ENCODE results near the gene MEIS2.
A peak's percentile ranks its signal among the peaks of the same experiment; 100 is the strongest.

MEIS2 gene

DNA sequence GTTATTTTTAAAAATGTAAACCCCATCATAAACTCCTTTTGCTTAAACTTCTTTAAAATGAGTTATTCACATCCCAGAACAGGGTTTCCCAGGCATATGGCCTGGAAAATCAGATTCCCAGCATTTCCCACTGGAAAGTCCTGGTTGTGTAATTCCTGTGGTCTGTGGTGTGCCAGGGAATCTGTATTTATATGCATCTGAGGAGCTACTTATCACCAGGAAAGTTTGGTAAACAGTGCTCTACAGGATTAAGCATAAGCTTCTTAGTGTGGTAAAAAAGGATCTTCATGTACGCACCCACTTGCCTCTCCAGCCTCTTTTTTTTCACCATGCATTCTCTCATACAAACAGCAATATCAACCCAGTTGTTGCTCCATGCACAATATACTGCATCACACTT, 28.2 kb downstream of the MEIS2 start:
- DNase-seq: no peak

DNA sequence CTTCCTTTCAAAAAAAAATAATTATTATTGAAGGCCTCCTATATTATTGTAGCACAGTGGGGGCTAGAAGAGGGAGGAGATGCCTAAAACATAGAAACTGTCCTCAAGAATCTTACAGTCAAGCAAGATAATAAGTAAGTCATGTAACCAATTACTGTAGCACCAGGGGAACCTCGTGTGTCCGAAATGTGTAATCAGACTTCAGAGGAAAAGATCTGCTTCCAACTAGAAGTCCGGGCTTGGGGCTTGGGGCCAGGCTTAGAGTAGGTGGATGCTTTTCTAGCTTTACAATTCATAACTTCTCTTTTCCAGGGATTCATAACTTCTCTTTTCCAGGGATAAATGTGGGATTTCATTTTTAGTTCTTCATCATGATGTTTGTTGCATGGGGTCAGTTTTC, 29.2 kb downstream of the MEIS2 start:
- DNase-seq: no peak

- no peak for DNase-seq
Observed at GRCh38 chr15:37070686-37071085, 29.7 kb downstream of the MEIS2 start.

DNA sequence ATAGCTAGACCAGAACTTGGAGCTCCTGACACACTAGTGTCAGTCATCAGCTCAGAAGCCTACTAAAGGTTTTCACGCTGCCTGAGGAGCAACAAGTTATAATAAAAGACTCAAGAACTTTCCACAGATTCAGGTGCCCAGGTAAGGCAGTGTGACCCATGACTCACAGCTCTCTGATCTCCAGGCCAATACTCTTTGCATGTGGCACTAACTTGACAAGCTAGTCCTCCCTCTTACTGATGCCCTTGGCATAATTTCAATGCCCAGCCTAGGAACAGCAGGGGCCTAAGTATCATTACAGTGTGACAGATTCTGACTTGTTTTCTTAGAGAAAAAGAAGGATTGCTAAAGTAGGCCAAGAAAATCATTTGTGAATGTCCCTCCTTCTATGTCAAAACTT, 38.4 kb downstream of the MEIS2 start:
- DNase-seq: no peak

GRCh38 chr15:37059086-37059485, 41.3 kb downstream of the MEIS2 start:
- no peak for DNase-seq

DNA sequence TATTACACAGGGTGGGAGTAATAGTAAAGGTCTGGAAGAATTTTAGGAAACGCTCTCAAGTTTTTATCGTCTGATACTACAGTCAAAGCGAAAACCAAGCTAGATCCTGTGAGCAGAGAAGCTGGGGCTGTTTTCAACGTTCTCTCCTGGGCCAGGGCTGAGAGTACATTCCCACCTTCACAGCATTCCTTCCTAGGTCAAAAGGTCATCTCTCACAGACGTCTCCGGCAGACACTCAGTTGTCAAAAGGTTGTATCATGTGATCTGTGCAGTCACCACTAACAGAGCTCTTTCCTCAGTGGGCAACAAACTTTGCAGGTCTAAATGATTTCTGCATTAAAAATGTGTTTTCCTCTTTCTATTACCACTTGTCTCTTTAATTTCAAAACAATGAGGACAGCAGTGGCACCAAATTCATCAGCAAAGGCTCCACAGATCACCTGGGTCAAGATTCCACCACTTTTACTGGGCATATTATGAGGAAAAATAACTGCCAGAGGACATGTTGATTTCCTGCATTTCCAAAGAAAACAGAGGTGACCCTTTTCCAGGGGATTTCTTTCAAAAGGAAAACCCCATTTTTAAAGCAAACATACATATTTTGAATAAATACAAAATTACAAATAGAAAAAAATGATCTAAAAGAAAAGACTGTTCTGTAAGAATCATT, 41.9 kb downstream of the MEIS2 start:
- no peak for DNase-seq

DNA sequence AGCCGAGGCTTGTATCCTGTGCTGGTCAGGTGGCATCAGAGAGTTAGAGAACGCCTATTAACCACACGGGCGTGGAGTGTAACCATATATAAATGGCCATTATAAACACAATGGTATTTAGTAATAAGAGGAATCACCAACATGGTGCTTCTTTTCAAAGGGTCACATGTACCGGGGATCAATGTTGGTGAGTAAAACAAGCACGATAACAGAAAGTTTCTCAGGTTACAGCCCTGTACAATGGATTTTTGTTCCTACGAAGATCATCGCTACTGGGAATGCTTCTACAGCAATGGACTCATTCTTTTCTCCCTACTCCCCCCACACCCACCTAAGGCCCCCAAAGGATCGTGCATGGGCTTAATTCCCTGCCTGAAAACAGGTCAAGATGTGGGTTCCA, 42.5 kb downstream of the MEIS2 start:
- no peak for DNase-seq

DNA sequence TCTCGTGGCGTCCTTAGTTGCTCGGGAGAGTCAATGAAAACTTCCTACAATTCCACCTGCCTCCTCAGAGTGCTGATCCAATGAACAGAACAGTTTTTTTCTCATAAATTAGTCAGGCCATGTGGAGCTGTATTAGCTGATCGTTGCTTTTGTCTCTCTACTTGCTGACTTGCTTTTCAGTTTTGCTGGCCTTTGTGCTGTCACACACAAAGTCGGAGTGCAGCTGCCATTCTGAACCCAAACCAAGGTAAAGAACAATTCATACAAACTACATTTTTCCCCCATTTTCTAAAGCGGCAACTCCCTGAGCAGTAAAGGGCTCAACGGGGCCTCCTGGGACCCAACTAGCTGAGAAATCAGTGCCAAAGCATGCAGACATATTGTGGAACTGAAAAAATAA, 43.1 kb downstream of the MEIS2 start:
- no peak for DNase-seq

- DNase-seq: peak in 1 of 2 donors; percentile 8
Observed at GRCh38 chr15:37056177-37057121, 43.9 kb downstream of the MEIS2 start.

DNA sequence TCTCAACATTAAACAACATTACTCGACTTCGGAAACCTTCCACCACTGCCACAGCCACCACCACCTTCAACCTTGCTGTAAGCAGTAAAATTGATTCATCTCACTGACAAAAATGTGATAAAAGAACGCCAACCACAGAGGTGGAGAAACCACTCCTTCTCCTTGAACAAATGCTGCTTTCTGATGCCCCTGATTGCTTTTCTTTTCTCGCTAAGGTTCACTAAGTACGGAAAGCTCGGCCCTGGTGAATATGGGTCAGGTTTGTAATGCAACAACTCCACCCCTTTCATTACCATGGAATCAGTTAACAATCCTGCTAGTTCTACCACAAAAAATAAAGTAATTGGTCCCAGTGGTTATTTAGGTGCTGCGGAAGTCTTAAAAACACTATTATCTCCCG, 44.9 kb downstream of the MEIS2 start:
- DNase-seq: no peak

DNA sequence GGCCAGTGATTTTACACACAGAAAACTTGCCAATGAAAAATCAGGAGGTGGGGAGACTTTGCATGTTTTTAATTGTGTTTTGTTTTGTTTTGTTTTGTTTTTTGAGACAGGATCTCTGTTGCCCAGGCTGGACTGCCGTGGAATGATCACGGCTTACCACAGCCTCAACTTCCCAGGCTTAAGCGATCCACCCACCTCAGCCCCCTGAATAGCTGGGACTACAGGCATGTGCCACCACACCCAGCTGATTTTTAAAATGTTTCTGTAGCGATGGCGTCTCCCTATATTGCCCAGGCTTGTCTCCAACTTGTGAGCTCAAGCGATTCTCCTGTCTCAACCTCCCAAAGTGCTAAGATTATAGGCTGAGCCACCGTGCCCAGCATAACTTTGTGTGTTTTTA, 46.0 kb downstream of the MEIS2 start:
- DNase-seq: no peak

- DNase-seq: no peak
Observed at GRCh38 chr15:37053166-37053565, 47.2 kb downstream of the MEIS2 start.

GRCh38 chr15:37050345-37050744, 50.0 kb downstream of the MEIS2 start:
- DNase-seq: no peak

- no peak for DNase-seq
Observed at GRCh38 chr15:37046876-37047614, 53.3 kb downstream of the MEIS2 start.

DNA sequence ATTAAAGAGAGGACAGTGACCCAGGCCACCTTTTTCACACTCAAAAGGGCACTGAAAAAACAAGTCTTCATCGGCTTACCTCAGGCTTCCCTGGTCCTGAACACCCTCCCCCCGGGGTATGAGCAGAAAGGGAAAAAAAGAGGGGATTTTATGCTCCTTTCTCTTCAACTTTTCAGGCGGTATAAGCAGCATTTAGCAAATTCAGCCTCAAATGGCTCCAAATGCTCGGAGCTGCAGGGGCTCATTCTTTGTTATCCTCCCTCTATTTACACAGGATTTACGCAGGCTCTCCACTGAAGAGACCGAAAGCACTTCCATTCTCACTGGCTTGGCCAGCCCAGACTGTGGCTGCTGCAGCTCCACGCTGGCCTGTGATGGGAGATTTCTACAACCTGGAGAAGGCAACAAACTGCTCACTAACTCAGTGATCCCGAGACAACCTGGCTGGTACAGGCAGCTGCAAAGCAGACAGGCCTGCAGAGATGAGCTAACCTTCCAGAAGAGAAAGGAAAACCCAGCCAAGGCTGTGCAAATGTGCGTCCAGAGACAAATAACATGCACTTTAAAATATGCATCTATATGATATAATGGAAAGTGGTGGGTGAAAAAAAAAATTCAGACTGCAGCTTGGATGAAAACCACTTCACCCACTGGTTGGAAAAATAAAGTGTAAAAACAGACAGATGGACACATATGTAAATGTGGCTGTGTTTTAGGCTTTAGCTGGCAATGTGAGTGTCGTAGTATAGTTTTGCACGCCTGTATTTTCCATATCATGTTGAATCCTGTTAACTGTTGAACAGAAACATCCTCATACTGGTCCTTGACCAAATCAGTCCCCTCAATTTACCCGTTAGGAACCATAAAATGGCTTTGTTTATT, 54.2 kb downstream of the MEIS2 start:
- DNase-seq: peak; percentile 11 to 20

DNA sequence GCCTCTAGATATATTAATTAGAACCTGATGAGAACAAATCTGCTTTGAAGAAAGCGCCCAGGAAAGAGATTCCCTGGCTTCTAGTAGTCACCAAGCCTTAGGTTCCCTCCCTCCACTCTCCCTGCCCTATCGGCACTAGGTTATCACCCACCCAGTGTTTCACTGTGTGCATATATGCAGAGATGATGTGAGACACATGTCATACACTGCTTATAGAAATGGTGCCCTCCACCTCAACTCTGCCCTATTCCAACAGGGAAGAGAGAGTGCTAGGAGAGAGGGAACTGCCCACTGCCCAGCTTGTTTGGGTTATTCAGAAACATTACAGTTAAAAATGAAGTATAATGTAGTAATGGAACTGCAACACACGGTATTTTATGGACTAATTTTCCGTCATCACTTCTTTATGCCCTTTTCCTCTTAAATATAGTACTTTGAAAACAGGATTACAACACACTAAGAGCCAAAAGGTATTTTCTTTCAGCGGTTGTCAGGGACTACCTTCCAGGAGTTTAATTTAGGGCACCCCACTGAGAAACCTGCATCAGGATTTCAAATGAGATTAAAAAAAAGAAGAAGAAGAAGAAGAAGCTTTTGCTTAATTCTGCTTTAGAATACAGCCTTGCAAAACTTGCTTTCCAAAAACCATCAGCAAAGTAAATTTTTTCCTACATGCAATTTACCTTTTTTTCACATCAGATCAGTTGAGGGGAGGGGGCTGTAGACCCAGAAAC, 55.3 kb downstream of the MEIS2 start:
- DNase-seq: no peak

- DNase-seq: no peak
Observed at GRCh38 chr15:37041836-37042235, 58.5 kb downstream of the MEIS2 start.

DNA sequence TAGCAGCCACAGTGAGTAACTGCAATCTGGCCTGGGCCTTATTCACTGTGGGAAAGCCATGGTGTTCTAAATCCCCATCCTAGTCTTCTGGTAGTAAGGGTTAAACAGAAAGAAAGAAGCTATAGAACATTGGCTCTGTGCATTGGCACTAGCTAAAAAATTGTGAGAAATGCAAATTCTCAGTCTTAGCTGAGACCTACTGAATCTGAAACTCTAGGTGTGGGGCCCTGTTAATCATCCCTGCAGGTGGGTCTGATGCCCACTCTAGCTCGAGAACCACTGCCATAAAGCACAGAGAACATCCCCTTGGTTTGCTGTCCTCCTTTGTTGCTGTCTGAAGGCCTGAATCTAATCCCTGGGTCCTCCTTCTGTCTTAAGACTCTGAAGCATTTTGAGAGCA, 59.3 kb downstream of the MEIS2 start:
- no peak for DNase-seq

DNA sequence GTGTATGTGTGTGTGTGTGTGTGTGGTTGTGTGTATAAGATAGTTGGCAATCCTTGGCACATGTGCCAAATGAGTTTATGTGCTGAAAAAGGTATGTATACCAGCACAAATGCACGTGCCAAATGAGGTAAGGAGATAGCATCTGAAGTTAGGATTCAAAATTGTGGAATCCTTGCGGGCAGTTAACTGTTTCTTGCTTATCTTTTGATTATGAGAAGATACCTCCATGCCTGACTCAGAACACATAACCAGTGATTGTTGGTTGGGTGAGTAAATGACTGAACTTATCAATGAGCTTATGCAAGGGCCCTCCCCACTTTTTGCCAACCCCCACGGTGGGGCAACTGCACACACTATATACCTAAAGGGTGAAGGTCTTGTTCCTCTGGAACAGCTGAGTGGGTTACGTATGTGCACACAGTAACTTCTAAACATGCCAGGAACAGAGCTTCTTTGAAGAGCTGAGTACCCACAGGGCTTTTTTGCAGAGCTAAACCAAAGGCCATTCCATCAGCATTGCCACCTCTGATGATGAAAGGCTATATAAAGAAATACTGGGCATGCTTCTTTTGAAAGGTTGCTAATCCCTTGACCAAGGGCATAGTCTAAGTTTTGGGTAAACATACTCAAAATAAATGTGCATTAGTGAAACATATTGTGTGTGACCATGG, 60.1 kb downstream of the MEIS2 start:
- DNase-seq: no peak

- no peak for DNase-seq
Observed at GRCh38 chr15:37038716-37039106, 61.6 kb downstream of the MEIS2 start.
